ENCODE measurements around the gene CARD11. TPM values are rescaled to one million over a fixed set of nuclear protein-coding genes. Genes with fewer than 3 reads are reported as not detected.

CARD11 gene
- polyA plus RNA-seq, 1 donor from 2014 or later, result not detected

- Histone ChIP-seq H3K79me2 (replicated peaks; ENCODE audit: insufficient read depth, low read length) (no peaks in the 10 kb centered on the region), H3K9me3 (ENCODE audit: low read length) (no peaks in the 10 kb centered on the region), H3K9ac (ENCODE audit: low read length) (no peak overlapping the region), H3K4me2 (ENCODE audit: low read length) (no peak overlapping the region), H3K4me3 (ENCODE audit: low read length) (no peak overlapping the region), H3K27ac (ENCODE audit: low read length) (no peak overlapping the region), H2AFZ (ENCODE audit: low read depth, low read length) (no peak overlapping the region), H3F3A (ENCODE audit: insufficient read depth, low read length, poor library complexity, severe bottlenecking) (no peaks in the 10 kb centered on the region), H4K20me1 (ENCODE audit: insufficient read depth) (no peaks in the 10 kb centered on the region), H3K9me2 (ENCODE audit: insufficient read depth, low read length) (no peaks in the 10 kb centered on the region), H3K27me3 (ENCODE audit: insufficient read depth, low read depth, low read length) (no peaks in the 10 kb centered on the region), H3K36me3 (ENCODE audit: insufficient read depth, low read length) (no peaks in the 10 kb centered on the region)
- TF ChIP-seq RAD21 (conservative IDR thresholded peaks at IDR 0.05) (no peak), SMC3 (conservative IDR thresholded peaks at IDR 0.05; ENCODE audit: poor library complexity) (no peak), EP300 (conservative IDR thresholded peaks at IDR 0.05; ENCODE audit: poor library complexity, severe bottlenecking) (no peak), MXI1 (conservative IDR thresholded peaks at IDR 0.05; ENCODE audit: poor library complexity, severe bottlenecking) (no peak), TAF1 (IDR thresholded peaks at IDR 0.05; ENCODE audit: low read depth) (no peak), EZH2 (IDR thresholded peaks at IDR 0.05; ENCODE audit: borderline replicate concordance, insufficient read depth, low read length, poor library complexity, severe bottlenecking) (no peak), POLR2AphosphoS5 (IDR thresholded peaks at IDR 0.05) (no peak)
- TF ChIP-seq, protein P1, sequence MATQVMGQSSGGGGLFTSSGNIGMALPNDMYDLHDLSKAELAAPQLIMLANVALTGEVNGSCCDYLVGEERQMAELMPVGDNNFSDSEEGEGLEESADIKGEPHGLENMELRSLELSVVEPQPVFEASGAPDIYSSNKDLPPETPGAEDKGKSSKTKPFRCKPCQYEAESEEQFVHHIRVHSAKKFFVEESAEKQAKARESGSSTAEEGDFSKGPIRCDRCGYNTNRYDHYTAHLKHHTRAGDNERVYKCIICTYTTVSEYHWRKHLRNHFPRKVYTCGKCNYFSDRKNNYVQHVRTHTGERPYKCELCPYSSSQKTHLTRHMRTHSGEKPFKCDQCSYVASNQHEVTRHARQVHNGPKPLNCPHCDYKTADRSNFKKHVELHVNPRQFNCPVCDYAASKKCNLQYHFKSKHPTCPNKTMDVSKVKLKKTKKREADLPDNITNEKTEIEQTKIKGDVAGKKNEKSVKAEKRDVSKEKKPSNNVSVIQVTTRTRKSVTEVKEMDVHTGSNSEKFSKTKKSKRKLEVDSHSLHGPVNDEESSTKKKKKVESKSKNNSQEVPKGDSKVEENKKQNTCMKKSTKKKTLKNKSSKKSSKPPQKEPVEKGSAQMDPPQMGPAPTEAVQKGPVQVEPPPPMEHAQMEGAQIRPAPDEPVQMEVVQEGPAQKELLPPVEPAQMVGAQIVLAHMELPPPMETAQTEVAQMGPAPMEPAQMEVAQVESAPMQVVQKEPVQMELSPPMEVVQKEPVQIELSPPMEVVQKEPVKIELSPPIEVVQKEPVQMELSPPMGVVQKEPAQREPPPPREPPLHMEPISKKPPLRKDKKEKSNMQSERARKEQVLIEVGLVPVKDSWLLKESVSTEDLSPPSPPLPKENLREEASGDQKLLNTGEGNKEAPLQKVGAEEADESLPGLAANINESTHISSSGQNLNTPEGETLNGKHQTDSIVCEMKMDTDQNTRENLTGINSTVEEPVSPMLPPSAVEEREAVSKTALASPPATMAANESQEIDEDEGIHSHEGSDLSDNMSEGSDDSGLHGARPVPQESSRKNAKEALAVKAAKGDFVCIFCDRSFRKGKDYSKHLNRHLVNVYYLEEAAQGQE (IDR thresholded peaks at IDR 0.05; ENCODE audit: borderline replicate concordance), result no peak
- TF ChIP-seq, protein P2, sequence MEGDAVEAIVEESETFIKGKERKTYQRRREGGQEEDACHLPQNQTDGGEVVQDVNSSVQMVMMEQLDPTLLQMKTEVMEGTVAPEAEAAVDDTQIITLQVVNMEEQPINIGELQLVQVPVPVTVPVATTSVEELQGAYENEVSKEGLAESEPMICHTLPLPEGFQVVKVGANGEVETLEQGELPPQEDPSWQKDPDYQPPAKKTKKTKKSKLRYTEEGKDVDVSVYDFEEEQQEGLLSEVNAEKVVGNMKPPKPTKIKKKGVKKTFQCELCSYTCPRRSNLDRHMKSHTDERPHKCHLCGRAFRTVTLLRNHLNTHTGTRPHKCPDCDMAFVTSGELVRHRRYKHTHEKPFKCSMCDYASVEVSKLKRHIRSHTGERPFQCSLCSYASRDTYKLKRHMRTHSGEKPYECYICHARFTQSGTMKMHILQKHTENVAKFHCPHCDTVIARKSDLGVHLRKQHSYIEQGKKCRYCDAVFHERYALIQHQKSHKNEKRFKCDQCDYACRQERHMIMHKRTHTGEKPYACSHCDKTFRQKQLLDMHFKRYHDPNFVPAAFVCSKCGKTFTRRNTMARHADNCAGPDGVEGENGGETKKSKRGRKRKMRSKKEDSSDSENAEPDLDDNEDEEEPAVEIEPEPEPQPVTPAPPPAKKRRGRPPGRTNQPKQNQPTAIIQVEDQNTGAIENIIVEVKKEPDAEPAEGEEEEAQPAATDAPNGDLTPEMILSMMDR (IDR thresholded peaks at IDR 0.05; ENCODE audit: poor library complexity, severe bottlenecking), result no peak
Observed at GRCh38 chr7:3080106-3080505, 36.4 kb upstream of the CARD11 start.

GRCh38 chr7:3078514-3078913, 34.8 kb upstream of the CARD11 start:
- no peaks in the 10 kb centered on the region for H3K9me2 ChIP-seq (ENCODE audit: insufficient read depth, low read length)
- no peak overlapping the region for H3K4me2 ChIP-seq (ENCODE audit: low read length)
- H3K9ac ChIP-seq (ENCODE audit: low read length), result no peak overlapping the region
- no peaks in the 10 kb centered on the region for H4K20me1 ChIP-seq (ENCODE audit: insufficient read depth)
- no peak overlapping the region for H3K4me3 ChIP-seq (ENCODE audit: low read length)
- no peaks in the 10 kb centered on the region for H3K36me3 ChIP-seq (ENCODE audit: insufficient read depth, low read length)
- TF ChIP-seq, protein P2 (IDR thresholded peaks at IDR 0.05; ENCODE audit: poor library complexity, severe bottlenecking), result no peak
- TF ChIP-seq EZH2 (IDR thresholded peaks at IDR 0.05; ENCODE audit: borderline replicate concordance, insufficient read depth, low read length, poor library complexity, severe bottlenecking) (no peak), EP300 (conservative IDR thresholded peaks at IDR 0.05; ENCODE audit: poor library complexity, severe bottlenecking) (no peak), POLR2AphosphoS5 (IDR thresholded peaks at IDR 0.05) (no peak)
- TF ChIP-seq, protein P1 (IDR thresholded peaks at IDR 0.05; ENCODE audit: borderline replicate concordance), result no peak
- H3K79me2 ChIP-seq (replicated peaks; ENCODE audit: insufficient read depth, low read length), result no peaks in the 10 kb centered on the region
- H3K9me3 ChIP-seq (ENCODE audit: low read length), result no peaks in the 10 kb centered on the region
- H2AFZ ChIP-seq (ENCODE audit: low read depth, low read length), result no peak overlapping the region
- H3K27me3 ChIP-seq (ENCODE audit: insufficient read depth, low read depth, low read length), result no peaks in the 10 kb centered on the region
- no peaks in the 10 kb centered on the region for H3F3A ChIP-seq (ENCODE audit: insufficient read depth, low read length, poor library complexity, severe bottlenecking)
- no peak overlapping the region for H3K27ac ChIP-seq (ENCODE audit: low read length)
